Bronchial epithelial cell (primary cell): Measurements from ENCODE around the gene RAPGEF6. TPM values are rescaled to one million over a fixed set of nuclear protein-coding genes. Genes with fewer than 3 reads are reported as not detected.

Experiments
- DNase-seq: peaks from one replicate; pipeline ENCODE4 v3.0.0-alpha.2; 2010; ENCODE audit warnings: low read depth
- FAIRE-seq: peaks from 2 replicates; lab custom pipeline; 2011; peaks lifted over from hg19 to GRCh38; lab: Jason Lieb, UNC
- H3K27me3 ChIP-seq: 2 replicates; pipeline ENCODE4 v1.5.1; 2011; ENCODE audit warnings: low read length; ENCODE audit not compliant: control insufficient read depth, insufficient read depth
- H3K36me3 ChIP-seq: 2 replicates; pipeline ENCODE4 v1.5.1; 2011; ENCODE audit warnings: low read length; ENCODE audit not compliant: control insufficient read depth, insufficient read depth
- H3K4me3 ChIP-seq: 2 replicates; pipeline ENCODE4 v1.5.1; 2011; ENCODE audit warnings: mild to moderate bottlenecking, low read depth, low read length, control low read depth
- total RNA-seq: library from RNA; depleted of rRNA; stranded (reverse); fragments of >200 nt; gene quantifications from 2 replicates; pipeline ENCODE4 v1.2.1, GENCODE V29; 2014
- TF ChIP-seq, protein P1 (sequence below): IDR thresholded peaks from 2 replicates; pipeline ENCODE4 v1.5.1; 2011; ENCODE audit warnings: mild to moderate bottlenecking, moderate library complexity, low read length, control low read depth, inconsistent platforms; ENCODE audit not compliant: insufficient read depth, severe bottlenecking

RAPGEF6 gene
- total RNA-seq, 1 donor from 2014 or later: 14.2 TPM

DNA sequence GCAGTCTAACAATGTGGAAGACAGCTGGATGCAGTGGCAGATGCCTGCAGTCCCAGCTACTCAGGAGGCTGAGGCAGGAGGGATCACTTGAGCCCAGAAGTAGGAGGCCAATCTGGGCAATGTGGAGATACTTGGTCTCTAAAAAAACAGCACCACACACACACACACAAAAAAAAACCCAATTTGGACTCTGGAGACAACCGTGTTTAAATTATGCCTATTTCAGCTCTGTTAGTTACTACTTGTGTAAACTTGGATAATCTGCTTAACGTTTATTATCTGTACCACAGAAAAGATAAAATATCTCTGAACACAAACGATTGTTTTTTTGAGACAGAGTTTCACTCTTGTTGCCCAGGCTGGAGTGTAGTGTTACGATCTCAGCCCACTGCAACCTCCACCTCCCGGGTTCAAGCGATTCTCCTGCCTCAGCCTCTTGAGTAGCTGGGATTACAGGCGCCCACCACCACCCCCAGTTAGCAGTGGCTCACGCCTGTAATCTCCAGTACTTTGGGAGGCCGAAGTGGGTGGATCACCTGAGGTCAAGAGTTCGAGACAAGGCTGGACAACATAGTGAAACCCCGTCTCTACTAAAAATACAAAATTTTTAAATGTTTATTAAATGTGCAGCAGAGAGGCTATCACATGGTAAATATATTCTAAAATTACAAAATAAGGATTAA lies 17.7 kb downstream of the RAPGEF6 start:
- H3K4me3 ChIP-seq: no peak overlapping the region
- no peak for FAIRE-seq
- TF ChIP-seq, protein P1, sequence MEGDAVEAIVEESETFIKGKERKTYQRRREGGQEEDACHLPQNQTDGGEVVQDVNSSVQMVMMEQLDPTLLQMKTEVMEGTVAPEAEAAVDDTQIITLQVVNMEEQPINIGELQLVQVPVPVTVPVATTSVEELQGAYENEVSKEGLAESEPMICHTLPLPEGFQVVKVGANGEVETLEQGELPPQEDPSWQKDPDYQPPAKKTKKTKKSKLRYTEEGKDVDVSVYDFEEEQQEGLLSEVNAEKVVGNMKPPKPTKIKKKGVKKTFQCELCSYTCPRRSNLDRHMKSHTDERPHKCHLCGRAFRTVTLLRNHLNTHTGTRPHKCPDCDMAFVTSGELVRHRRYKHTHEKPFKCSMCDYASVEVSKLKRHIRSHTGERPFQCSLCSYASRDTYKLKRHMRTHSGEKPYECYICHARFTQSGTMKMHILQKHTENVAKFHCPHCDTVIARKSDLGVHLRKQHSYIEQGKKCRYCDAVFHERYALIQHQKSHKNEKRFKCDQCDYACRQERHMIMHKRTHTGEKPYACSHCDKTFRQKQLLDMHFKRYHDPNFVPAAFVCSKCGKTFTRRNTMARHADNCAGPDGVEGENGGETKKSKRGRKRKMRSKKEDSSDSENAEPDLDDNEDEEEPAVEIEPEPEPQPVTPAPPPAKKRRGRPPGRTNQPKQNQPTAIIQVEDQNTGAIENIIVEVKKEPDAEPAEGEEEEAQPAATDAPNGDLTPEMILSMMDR: no peak
- no peak for DNase-seq
- H3K27me3 ChIP-seq: no peaks in the 10 kb centered on the region
- no peaks in the 10 kb centered on the region for H3K36me3 ChIP-seq

DNA sequence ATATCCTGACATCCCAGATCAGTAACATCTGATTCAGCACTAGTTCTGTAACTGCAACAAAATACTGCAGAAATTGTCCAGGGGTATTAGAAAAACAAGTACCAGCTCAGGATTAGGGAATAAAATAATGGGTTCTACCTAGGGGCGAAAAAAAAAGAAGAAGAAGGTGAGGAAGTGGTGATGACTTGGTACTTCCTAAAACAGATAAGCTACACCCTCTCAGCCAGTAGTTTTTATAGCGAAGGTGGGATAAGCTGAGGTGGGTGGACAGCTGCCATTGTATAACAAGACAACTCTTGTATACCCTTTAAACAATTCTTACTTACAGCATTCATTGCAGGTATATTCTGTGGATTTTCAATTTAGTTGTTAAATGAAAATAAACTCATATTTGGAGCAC lies 19.1 kb downstream of the RAPGEF6 start:
- Histone ChIP-seq H3K27me3 (no peaks in the 10 kb centered on the region), H3K36me3 (no peaks in the 10 kb centered on the region), H3K4me3 (no peak overlapping the region)
- FAIRE-seq: no peak
- no peak for DNase-seq
- TF ChIP-seq, protein P1: no peak

- Histone ChIP-seq H3K4me3 (no peak overlapping the region), H3K36me3 (no peaks in the 10 kb centered on the region), H3K27me3 (no peaks in the 10 kb centered on the region)
- no peak for DNase-seq
- no peak for FAIRE-seq
- TF ChIP-seq, protein P1: no peak
These were observed 21.6 kb downstream of the RAPGEF6 start for GRCh38 chr5:131613423-131613822.

- H3K27me3 ChIP-seq: no peaks in the 10 kb centered on the region
- DNase-seq (no peak), FAIRE-seq (no peak)
- TF ChIP-seq, protein P1: no peak
- no peaks in the 10 kb centered on the region for H3K36me3 ChIP-seq
- no peak overlapping the region for H3K4me3 ChIP-seq
These were observed 24.0 kb downstream of the RAPGEF6 start for GRCh38 chr5:131611064-131611381.

DNA sequence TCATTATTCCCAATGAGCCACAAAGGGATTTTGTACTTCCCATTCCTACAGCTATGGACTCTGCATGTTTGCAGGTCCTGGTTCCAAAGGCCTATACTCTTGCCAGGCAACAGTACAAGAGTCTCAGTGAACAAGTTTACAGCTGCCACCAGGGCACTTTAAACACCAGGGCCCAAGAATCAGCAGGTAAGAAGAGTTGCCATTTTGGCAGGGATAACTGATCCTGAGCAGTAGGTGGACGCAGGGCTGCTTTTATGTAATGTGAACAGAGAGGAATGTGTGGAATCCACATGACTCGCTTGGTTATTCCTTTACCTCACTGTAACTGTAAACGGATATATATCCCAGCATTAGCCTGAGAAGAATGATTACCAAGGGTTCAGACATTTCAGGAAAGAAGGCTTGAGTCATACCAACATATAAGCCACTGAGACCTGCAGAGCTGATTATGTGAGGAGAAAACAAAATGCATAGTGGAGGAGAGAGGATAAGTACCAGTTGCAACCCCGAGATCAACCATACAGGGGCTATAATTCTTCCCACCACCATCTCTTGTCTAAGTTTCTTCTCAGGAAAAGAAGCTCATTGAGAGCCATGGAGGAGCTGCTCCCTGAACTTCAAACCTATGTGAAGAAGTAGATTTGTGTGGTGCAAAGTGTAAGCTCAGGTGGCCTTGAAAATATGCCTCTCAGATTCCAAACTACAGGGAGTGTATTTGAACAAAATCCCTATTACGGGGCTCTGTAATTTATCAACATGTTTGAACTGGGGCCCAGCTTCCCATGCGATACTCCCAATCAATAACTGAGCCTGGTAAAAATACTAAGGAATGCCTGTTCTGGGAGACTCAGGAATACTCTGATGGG lies 24.6 kb downstream of the RAPGEF6 start:
- no peak for FAIRE-seq

More for the DNA sequence above, 24.6 kb downstream of the RAPGEF6 start:
- Histone ChIP-seq H3K27me3 (no peaks in the 10 kb centered on the region), H3K4me3 (no peak overlapping the region), H3K36me3 (no peaks in the 10 kb centered on the region)
- TF ChIP-seq, protein P1: no peak
- DNase-seq: peak; percentile 90
